NT2/D1 (cell line): ENCODE results near the gene TTC12.

Experiments used
- DNase-seq: peaks from one replicate; pipeline ENCODE4 v3.0.0-alpha.2; 2011; ENCODE audit warnings: low read depth, low spot score
- H3K27me3 ChIP-seq: 2 replicates; pipeline ENCODE4 v1.6.0; 2011; ENCODE audit warnings: mild to moderate bottlenecking; ENCODE audit not compliant: insufficient read length, insufficient read depth
- H3K36me3 ChIP-seq: 2 replicates; pipeline ENCODE4 v1.6.1; 2011; ENCODE audit warnings: mild to moderate bottlenecking, low read length, mixed read lengths; ENCODE audit not compliant: insufficient read depth, insufficient read length
- H3K4me1 ChIP-seq: 2 replicates; pipeline ENCODE4 v1.5.1; 2011; ENCODE audit not compliant: insufficient read depth, insufficient read length
- H3K4me3 ChIP-seq: 2 replicates; pipeline ENCODE4 v1.5.1; 2011; ENCODE audit warnings: low read depth; ENCODE audit not compliant: insufficient read length
- H3K9ac ChIP-seq: 2 replicates; pipeline ENCODE4 v1.6.0; 2011; ENCODE audit warnings: low read depth; ENCODE audit not compliant: insufficient read length
- H3K9me3 ChIP-seq: 2 replicates; pipeline ENCODE4 v1.5.1; 2011; ENCODE audit warnings: mild to moderate bottlenecking, low read length; ENCODE audit not compliant: insufficient read depth
- SUZ12 ChIP-seq: IDR thresholded peaks from 2 replicates; pipeline ENCODE4 v1.6.1; 2011; ENCODE audit not compliant: insufficient read length, insufficient read depth; ENCODE audit errors: extremely low read depth
- YY1 ChIP-seq: IDR thresholded peaks from 2 replicates; pipeline ENCODE4 v1.6.1; 2011; ENCODE audit not compliant: insufficient read length, insufficient read depth
- ZNF274 ChIP-seq: IDR thresholded peaks from 2 replicates; pipeline ENCODE4 v1.6.1; 2011; ENCODE audit warnings: mild to moderate bottlenecking, low read depth, low read length

Gene TTC12

GRCh38 chr11:113317339-113317738 is 3.0 kb downstream of the TTC12 start:
- TF ChIP-seq YY1 (no peak), ZNF274 (no peak), SUZ12 (no peak)
- DNase-seq, result no peak
- Histone ChIP-seq H3K4me1 (no peaks in the 10 kb centered on the region), H3K9me3 (no peaks in the 10 kb centered on the region; the same call in 1 of the 2 replicates), H3K27me3 (peaks cover 10% of the 10 kb centered on the region), H3K4me3 (no peak overlapping the region), H3K36me3 (peaks cover 16% of the 10 kb centered on the region), H3K9ac (no peak overlapping the region)

GRCh38 chr11:113319085-113319484 is 4.7 kb downstream of the TTC12 start:
- H3K27me3 ChIP-seq, result peaks cover under 1% of the 10 kb centered on the region
- DNase-seq, result no peak
- peaks cover 16% of the 10 kb centered on the region for H3K36me3 ChIP-seq
- H3K4me3 ChIP-seq, result no peak overlapping the region
- H3K4me1 ChIP-seq, result no peaks in the 10 kb centered on the region
- TF ChIP-seq ZNF274, result no peak
- no peak for TF ChIP-seq YY1
- TF ChIP-seq SUZ12, result no peak
- no peak overlapping the region for H3K9ac ChIP-seq
- H3K9me3 ChIP-seq, result no peaks in the 10 kb centered on the region; the same call in 1 of the 2 replicates

- DNase-seq, result no peak
- H3K36me3 ChIP-seq, result peaks cover 15% of the 10 kb centered on the region
- no peaks in the 10 kb centered on the region for H3K4me1 ChIP-seq
- H3K4me3 ChIP-seq, result no peak overlapping the region
- H3K9me3 ChIP-seq, result no peaks in the 10 kb centered on the region; the same call in 1 of the 2 replicates
- TF ChIP-seq YY1 (no peak), SUZ12 (no peak), ZNF274 (no peak)
- no peak overlapping the region for H3K9ac ChIP-seq
- no peaks in the 10 kb centered on the region for H3K27me3 ChIP-seq
Measured at GRCh38 chr11:113322158-113322557, 7.8 kb downstream of the TTC12 start.

GRCh38 chr11:113324250-113324649 is 9.9 kb downstream of the TTC12 start:
- H3K9me3 ChIP-seq, result no peaks in the 10 kb centered on the region; the same call in 1 of the 2 replicates
- no peak overlapping the region for H3K9ac ChIP-seq
- H3K27me3 ChIP-seq, result no peaks in the 10 kb centered on the region
- H3K4me1 ChIP-seq, result no peaks in the 10 kb centered on the region
- TF ChIP-seq ZNF274, result no peak
- TF ChIP-seq SUZ12, result no peak
- TF ChIP-seq YY1, result no peak
- no peak for DNase-seq
- H3K36me3 ChIP-seq, result peaks cover 11% of the 10 kb centered on the region
- H3K4me3 ChIP-seq, result no peak overlapping the region

- H3K36me3 ChIP-seq, result peaks cover 22% of the 10 kb centered on the region
- H3K9ac ChIP-seq, result no peak overlapping the region
- DNase-seq, result no peak
- TF ChIP-seq SUZ12 (no peak), ZNF274 (no peak), YY1 (no peak)
- no peaks in the 10 kb centered on the region for H3K9me3 ChIP-seq
- H3K27me3 ChIP-seq, result no peaks in the 10 kb centered on the region
- no peak overlapping the region for H3K4me3 ChIP-seq
- no peaks in the 10 kb centered on the region for H3K4me1 ChIP-seq
Measured at GRCh38 chr11:113329725-113330124, 15.3 kb downstream of the TTC12 start.

- no peak for TF ChIP-seq SUZ12
- TF ChIP-seq YY1, result no peak
- no peak for TF ChIP-seq ZNF274
- Histone ChIP-seq H3K9me3 (no peaks in the 10 kb centered on the region), H3K27me3 (no peaks in the 10 kb centered on the region), H3K36me3 (peaks cover 15% of the 10 kb centered on the region), H3K4me1 (no peaks in the 10 kb centered on the region), H3K9ac (no peak overlapping the region), H3K4me3 (no peak overlapping the region)
- DNase-seq, result no peak
Measured at GRCh38 chr11:113331441-113331840, 17.1 kb downstream of the TTC12 start.

GRCh38 chr11:113332023-113332422 is 17.6 kb downstream of the TTC12 start:
- DNase-seq, result no peak
- Histone ChIP-seq H3K4me3 (no peak overlapping the region), H3K4me1 (no peaks in the 10 kb centered on the region), H3K36me3 (peaks cover 14% of the 10 kb centered on the region), H3K27me3 (no peaks in the 10 kb centered on the region), H3K9ac (no peak overlapping the region), H3K9me3 (no peaks in the 10 kb centered on the region)
- no peak for TF ChIP-seq ZNF274
- TF ChIP-seq SUZ12, result no peak
- no peak for TF ChIP-seq YY1

GRCh38 chr11:113332638-113333329 is 18.4 kb downstream of the TTC12 start:
- Histone ChIP-seq H3K9ac (no peak overlapping the region), H3K9me3 (no peaks in the 10 kb centered on the region), H3K4me3 (no peak overlapping the region), H3K27me3 (no peaks in the 10 kb centered on the region), H3K4me1 (no peaks in the 10 kb centered on the region), H3K36me3 (peaks cover 14% of the 10 kb centered on the region)
- TF ChIP-seq SUZ12 (no peak), YY1 (no peak), ZNF274 (no peak)
- DNase-seq, result no peak
